ENCODE measurements around the gene RARRES2.
A peak's percentile ranks its signal among the peaks of the same experiment; 100 is the strongest.

Gene RARRES2

DNA sequence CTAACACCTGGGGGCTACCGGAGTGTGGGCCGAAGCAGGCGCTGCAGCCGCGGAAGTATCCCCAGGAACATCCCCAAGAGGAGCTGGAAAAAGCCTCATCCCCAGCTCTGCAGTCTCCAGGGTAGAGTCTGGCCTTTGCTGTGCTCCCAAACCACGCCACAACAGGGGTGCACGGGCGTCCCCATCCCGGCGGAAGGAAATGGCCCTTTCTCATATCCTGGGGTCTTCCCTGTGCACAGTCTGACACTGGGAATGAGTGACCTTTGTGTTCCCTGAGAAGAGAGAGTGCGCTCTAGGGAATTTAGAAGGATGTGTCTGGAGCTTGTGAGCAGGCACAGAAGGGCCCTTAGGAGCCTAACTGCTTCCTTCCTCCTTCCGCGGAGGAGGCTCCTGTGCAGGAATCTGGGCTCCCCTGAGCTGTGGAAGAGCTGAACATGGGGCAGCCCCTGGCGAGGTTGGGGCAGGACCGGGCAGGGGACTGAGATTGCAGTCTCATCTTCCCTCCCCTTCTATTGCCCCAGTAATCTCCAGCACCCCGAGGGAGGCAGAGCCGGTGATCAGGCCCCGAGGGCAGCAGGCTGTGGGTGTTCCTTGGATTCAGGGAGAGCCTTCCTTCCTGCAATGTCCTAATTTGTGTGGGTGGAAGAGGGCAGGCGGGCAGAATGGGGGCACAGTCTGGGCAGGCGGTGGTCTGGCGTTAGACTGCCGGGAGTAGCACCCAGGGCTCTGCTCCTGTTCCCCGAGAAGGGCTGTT lies 28.5 kb upstream of the RARRES2 start:
- Histone ChIP-seq H2BK12ac (ENCODE audit: low read length) (peak overlapping the region; percentile 91), H4K8ac (ENCODE audit: low read depth, low read length) (peak overlapping the region; percentile 98), H3K27ac (ENCODE audit: low read depth, low read length) (peak overlapping the region; percentile 100), H2BK5ac (ENCODE audit: low read depth, low read length, poor library complexity) (peak overlapping the region; percentile 99), H3K9ac (ENCODE audit: low read length) (peak overlapping the region; percentile 85), H3K27me3 (ENCODE audit: insufficient read depth, low read length) (no peaks in the 10 kb centered on the region), H4K12ac (ENCODE audit: low read depth, low read length) (peak overlapping the region; percentile 97), H3K36me3 (ENCODE audit: control insufficient read depth in 1 of 2, insufficient read depth in 2 of 2, low read length in 2 of 2) (peaks cover 35 to 37% of the 10 kb centered on the region in 2 experiments), H3K79me1 (ENCODE audit: low read length) (peaks cover 62% of the 10 kb centered on the region), H2BK120ac (ENCODE audit: insufficient read depth, low read length, poor library complexity) (peak overlapping the region; percentile 96), H2AFZ (ENCODE audit: insufficient read depth, low read length, poor library complexity) (peak overlapping the region; percentile 90), H3K4me1 (ENCODE audit: control insufficient read depth in 1 of 2, insufficient read depth in 2 of 2, low read length in 2 of 2) (peaks cover 49 to 53% of the 10 kb centered on the region in 2 experiments), H3K79me2 (ENCODE audit: control insufficient read depth, insufficient read depth, low read length, poor library complexity) (peaks cover 50% of the 10 kb centered on the region), H3K4me3 (ENCODE audit: low read depth, low read length) (peak overlapping the region; percentile 83), H3K14ac (ENCODE audit: low read length) (peak overlapping the region; percentile 99), H3K18ac (ENCODE audit: low read length) (peak overlapping the region; percentile 100), H3K23ac (ENCODE audit: low read length) (peak overlapping the region; percentile 16), H4K91ac (ENCODE audit: low read depth, low read length) (peak overlapping the region; percentile 98), H3K9me3 (ENCODE audit: insufficient read depth, low read depth, low read length) (no peaks in the 10 kb centered on the region), H3K4me2 (ENCODE audit: low read length) (peak overlapping the region; percentile 72), H3K4ac (ENCODE audit: low read depth, low read length) (peak overlapping the region; percentile 100), H2AK5ac (ENCODE audit: low read length) (peak overlapping the region; percentile 100)
- no CpG with 5 or more reads among the region's 23 CpGs for WGBS (ENCODE audit: extremely low coverage, insufficient coverage, insufficient read length)
- DNase-seq, result no peak

DNA sequence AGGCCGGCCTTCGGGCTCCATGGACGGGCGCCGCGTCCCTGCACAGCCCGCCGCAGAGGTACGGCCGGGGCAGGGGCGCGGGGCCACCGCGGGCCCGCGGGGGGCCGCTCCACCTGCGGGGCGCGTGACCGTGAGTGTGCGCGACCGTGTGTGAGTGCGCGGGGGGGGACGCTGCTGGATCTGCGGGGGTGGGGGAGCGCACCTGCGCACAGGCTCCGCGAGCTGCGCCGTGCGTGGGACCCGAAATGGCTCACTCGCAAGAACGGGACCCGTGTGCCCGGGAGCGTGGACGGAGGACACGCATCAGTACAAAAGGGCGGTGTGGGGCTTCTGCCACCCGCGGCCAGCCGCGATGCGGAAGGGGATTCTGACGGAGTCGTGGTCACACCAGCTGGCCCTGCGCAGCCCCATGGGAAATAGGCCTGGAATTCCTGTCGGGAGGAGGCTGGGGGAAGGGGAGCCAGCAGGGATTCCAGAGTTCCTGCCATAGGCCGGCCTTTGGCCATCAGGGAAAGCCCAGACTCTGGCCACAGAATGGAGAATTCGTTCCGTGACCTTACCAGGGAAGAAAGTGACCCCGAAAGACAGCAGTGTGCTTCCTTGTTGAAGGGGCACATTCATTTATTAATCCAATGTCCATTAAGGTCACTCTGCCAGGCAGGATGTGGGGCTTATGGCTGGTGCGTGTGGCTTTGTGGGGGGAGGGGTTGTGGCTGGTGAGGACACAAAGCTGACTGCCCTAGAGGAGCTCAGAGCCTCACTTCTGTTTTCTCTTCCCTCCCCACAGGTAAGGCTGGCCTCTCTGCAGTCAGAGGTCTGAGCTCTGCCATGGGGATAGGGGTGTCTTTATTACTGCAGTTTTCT lies 27.7 kb upstream of the RARRES2 start:
- H3K4ac ChIP-seq (ENCODE audit: low read depth, low read length), result peak overlapping the region; percentile 100
- peak overlapping the region; percentile 91 for H2BK12ac ChIP-seq (ENCODE audit: low read length)
- H3K27ac ChIP-seq (ENCODE audit: low read depth, low read length), result peak overlapping the region; percentile 100
- no peaks in the 10 kb centered on the region for H3K27me3 ChIP-seq (ENCODE audit: insufficient read depth, low read length)
- peak overlapping the region; percentile 90 for H2AFZ ChIP-seq (ENCODE audit: insufficient read depth, low read length, poor library complexity)
- peaks cover 58% of the 10 kb centered on the region for H3K79me1 ChIP-seq (ENCODE audit: low read length)
- H3K4me3 ChIP-seq (ENCODE audit: low read depth, low read length), result peak overlapping the region; percentile 83
- H3K4me1 ChIP-seq (ENCODE audit: control insufficient read depth in 1 of 2, insufficient read depth in 2 of 2, low read length in 2 of 2), result peaks cover 46 to 50% of the 10 kb centered on the region in 2 experiments
- peak overlapping the region; percentile 72 for H3K4me2 ChIP-seq (ENCODE audit: low read length)
- WGBS (ENCODE audit: extremely low coverage, insufficient coverage, insufficient read length), result no CpG with 5 or more reads among the region's 58 CpGs
- no peak overlapping the region for H3K23ac ChIP-seq (ENCODE audit: low read length)
- peak overlapping the region; percentile 98 for H4K91ac ChIP-seq (ENCODE audit: low read depth, low read length)
- H3K18ac ChIP-seq (ENCODE audit: low read length), result peak overlapping the region; percentile 100
- DNase-seq, result peak; percentile 67 to 71
- H4K8ac ChIP-seq (ENCODE audit: low read depth, low read length), result peak overlapping the region; percentile 98
- H3K36me3 ChIP-seq (ENCODE audit: control insufficient read depth in 1 of 2, insufficient read depth in 2 of 2, low read length in 2 of 2), result peaks cover 35 to 36% of the 10 kb centered on the region in 2 experiments
- H2AK5ac ChIP-seq (ENCODE audit: low read length), result peak overlapping the region; percentile 100
- H3K9ac ChIP-seq (ENCODE audit: low read length), result peak overlapping the region; percentile 85
- peaks cover 47% of the 10 kb centered on the region for H3K79me2 ChIP-seq (ENCODE audit: control insufficient read depth, insufficient read depth, low read length, poor library complexity)
- peak overlapping the region; percentile 97 for H4K12ac ChIP-seq (ENCODE audit: low read depth, low read length)
- no peaks in the 10 kb centered on the region for H3K9me3 ChIP-seq (ENCODE audit: insufficient read depth, low read depth, low read length)
- peak overlapping the region; percentile 96 for H2BK120ac ChIP-seq (ENCODE audit: insufficient read depth, low read length, poor library complexity)
- peak overlapping the region; percentile 99 for H2BK5ac ChIP-seq (ENCODE audit: low read depth, low read length, poor library complexity)
- H3K14ac ChIP-seq (ENCODE audit: low read length), result peak overlapping the region; percentile 99

DNA sequence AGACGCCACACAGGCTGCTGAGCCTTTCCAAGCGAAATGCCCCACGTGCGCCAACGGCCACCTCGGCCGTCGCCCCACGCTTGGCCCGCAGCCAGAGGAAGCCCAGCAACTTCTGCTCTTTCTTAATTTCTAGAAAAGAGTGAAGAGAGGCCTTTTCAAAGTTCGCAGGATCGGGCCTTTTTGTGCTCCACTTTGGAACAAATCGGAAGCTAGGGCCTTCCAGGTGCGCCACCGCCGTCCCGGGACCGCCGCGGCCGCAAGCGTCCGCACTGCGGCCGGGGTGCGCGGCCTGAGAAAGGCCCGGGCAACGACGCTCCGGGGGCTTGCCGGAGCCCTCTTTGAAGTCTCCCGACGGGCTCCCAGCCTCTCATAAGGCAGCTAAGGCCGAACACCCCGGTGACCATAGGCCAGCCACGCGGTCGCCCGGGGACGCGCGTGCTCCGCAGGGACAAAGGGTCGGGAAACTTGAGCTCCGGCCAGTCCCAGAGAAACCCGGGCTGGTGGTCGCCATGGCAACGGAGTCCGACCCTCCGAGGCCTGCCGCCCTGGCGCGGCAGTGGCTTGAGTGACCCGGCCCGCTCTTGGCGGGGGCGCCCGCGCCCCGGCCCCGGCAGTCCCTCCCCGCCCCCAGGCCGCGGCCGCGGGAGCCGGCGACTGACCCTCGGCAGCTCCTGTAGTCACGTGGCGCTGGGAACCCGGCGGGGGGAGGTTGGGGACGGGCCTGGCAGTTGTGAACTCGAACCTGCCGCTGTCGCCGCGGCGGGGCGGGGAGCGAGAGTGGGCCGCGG lies 26.9 kb upstream of the RARRES2 start, which contains the start of gene REPIN1:
Gene REPIN1, plus strand, starts transcription at position 727 of the 788 bp plus-strand sequence. CDS start 890 bp downstream, outside the sequence.
- DNase-seq, result peak; percentile 86 to 88
- peak within 1 kb of the TSS; percentile 100 for H3K4ac ChIP-seq (ENCODE audit: low read depth, low read length)
- H3K14ac ChIP-seq (ENCODE audit: low read length), result peak within 1 kb of the TSS; percentile 99
- peak within 1 kb of the TSS; percentile 99 for H2BK5ac ChIP-seq (ENCODE audit: low read depth, low read length, poor library complexity)
- H3K79me2 ChIP-seq (ENCODE audit: control insufficient read depth, insufficient read depth, low read length, poor library complexity), result peaks cover 44% of the 10 kb centered on the region
- H3K9me3 ChIP-seq (ENCODE audit: insufficient read depth, low read depth, low read length), result no peaks in the 10 kb centered on the region
- H4K12ac ChIP-seq (ENCODE audit: low read depth, low read length), result peak within 1 kb of the TSS; percentile 97
- H2BK120ac ChIP-seq (ENCODE audit: insufficient read depth, low read length, poor library complexity), result peak within 1 kb of the TSS; percentile 97
- H3K23ac ChIP-seq (ENCODE audit: low read length), result no peak within 1 kb of the TSS
- H3K27ac ChIP-seq (ENCODE audit: low read depth, low read length), result peak within 1 kb of the TSS; percentile 100
- H3K79me1 ChIP-seq (ENCODE audit: low read length), result peaks cover 54% of the 10 kb centered on the region
- H3K27me3 ChIP-seq (ENCODE audit: insufficient read depth, low read length), result no peaks in the 10 kb centered on the region
- peak within 1 kb of the TSS; percentile 98 for H4K8ac ChIP-seq (ENCODE audit: low read depth, low read length)
- H4K91ac ChIP-seq (ENCODE audit: low read depth, low read length), result peak within 1 kb of the TSS; percentile 98
- H3K18ac ChIP-seq (ENCODE audit: low read length), result peak within 1 kb of the TSS; percentile 100
- peak within 1 kb of the TSS; percentile 90 for H2AFZ ChIP-seq (ENCODE audit: insufficient read depth, low read length, poor library complexity)
- H3K9ac ChIP-seq (ENCODE audit: low read length), result peak within 1 kb of the TSS; percentile 85
- peak within 1 kb of the TSS; percentile 94 for H2BK12ac ChIP-seq (ENCODE audit: low read length)
- peaks cover 33 to 35% of the 10 kb centered on the region in 2 experiments for H3K36me3 ChIP-seq (ENCODE audit: control insufficient read depth in 1 of 2, insufficient read depth in 2 of 2, low read length in 2 of 2)
- peak within 1 kb of the TSS; percentile 72 for H3K4me2 ChIP-seq (ENCODE audit: low read length)
- peaks cover 41 to 43% of the 10 kb centered on the region in 2 experiments for H3K4me1 ChIP-seq (ENCODE audit: control insufficient read depth in 1 of 2, insufficient read depth in 2 of 2, low read length in 2 of 2)
- WGBS (ENCODE audit: extremely low coverage, insufficient coverage, insufficient read length), result no CpG with 5 or more reads among the region's 85 CpGs
- H3K4me3 ChIP-seq (ENCODE audit: low read depth, low read length), result peak within 1 kb of the TSS; percentile 83
- peak within 1 kb of the TSS; percentile 100 for H2AK5ac ChIP-seq (ENCODE audit: low read length)

Data from trophoblast cell (in vitro differentiated cells and primary cell).